GM12878 (cell line): ENCODE measurements around the gene WDR59. TPM values are rescaled to one million over a fixed set of nuclear protein-coding genes. Genes with fewer than 3 reads are reported as not detected.

Experiments
- ATAC-seq: fragments of 200-7000 bp; cut with Tn5 transposase; 3 replicates; pipeline ENCODE4 v1.9.1; 2020; ENCODE audit warnings: mild to moderate bottlenecking, moderate library complexity
- BruUV-seq: library from RNA; stranded (reverse); fragments of 400-500 nt; replicated peaks from 2 replicates; lab custom pipeline; 2021; lab: Mats Ljungman, UMichigan
- CTCF ChIA-PET: fragments of 300-600 bp; sonication (Branson Sonifier 250); formaldehyde crosslinking; extraction: SDS; loops from one replicate; lab custom pipeline; 2021; ENCODE audit warnings: inconsistent platforms; lab: Yijun Ruan, JAX
- POLR2A ChIA-PET: fragments of 350-600 bp; formaldehyde crosslinking; extraction: SDS; loops from one replicate; lab custom pipeline; 2021; ENCODE audit warnings: inconsistent platforms; lab: Charles Lee
- RAD21 ChIA-PET: fragments of 300-600 bp; sonication (Branson Sonifier 250); formaldehyde crosslinking; loops from one replicate; lab custom pipeline; 2023; ENCODE audit warnings: antibody characterized with exemption; ENCODE audit not compliant: unreplicated experiment; lab: Charles Lee
- SMC1A ChIA-PET: fragments of 300-600 bp; sonication (Branson Sonifier 250); formaldehyde crosslinking; loops from one replicate; lab custom pipeline; 2023; ENCODE audit not compliant: unreplicated experiment, uncharacterized antibody; lab: Charles Lee
- DNase-seq: peaks from one replicate; pipeline ENCODE4 v3.0.0-alpha.2; 2011; ENCODE audit warnings: low read depth, low spot score
- FAIRE-seq: peaks from 3 replicates; lab custom pipeline; 2011; peaks lifted over from hg19 to GRCh38; lab: Jason Lieb, UNC
- H2AFZ ChIP-seq: 2 replicates; pipeline ENCODE4 v1.6.0; 2011; ENCODE audit warnings: low read depth, low read length, control low read depth; ENCODE audit not compliant: control insufficient read depth
- H3K27ac ChIP-seq: 2 replicates; pipeline ENCODE4 v1.5.1; 2011; ENCODE audit warnings: control low read depth; ENCODE audit not compliant: control insufficient read depth, insufficient read depth
- H3K27me3 ChIP-seq, 2 experiments: replicated peaks in 1 of 2; 2 replicates each; pipeline versions ENCODE4 v1.6.0 to v1.6.1; 2011; ENCODE audit warnings: low read length in 1 of 2; ENCODE audit not compliant: control insufficient read depth in 2 of 2, insufficient read depth in 2 of 2
- H3K36me3 ChIP-seq, 2 experiments: 2 replicates each; pipeline ENCODE4 v1.5.1; 2011; ENCODE audit warnings: low read length in 1 of 2; ENCODE audit not compliant: control insufficient read depth in 2 of 2, insufficient read depth in 2 of 2
- H3K4me1 ChIP-seq: 2 replicates; pipeline ENCODE4 v1.6.1; 2011; ENCODE audit warnings: mild to moderate bottlenecking, low read length, moderate library complexity, mixed read lengths; ENCODE audit not compliant: control insufficient read depth, insufficient read depth
- H3K4me2 ChIP-seq: 2 replicates; pipeline ENCODE4 v1.6.0; 2011; ENCODE audit warnings: control low read depth; ENCODE audit not compliant: control insufficient read depth, insufficient read depth
- H3K4me3 ChIP-seq: fragments of 200-600 bp; sonication (generic); 2 replicates; pipeline ENCODE4 v1.5.1; 2016
- H3K79me2 ChIP-seq: 2 replicates; pipeline ENCODE4 v1.6.0; 2011; ENCODE audit warnings: low read length; ENCODE audit not compliant: control insufficient read depth, insufficient read depth
- H3K9ac ChIP-seq: 2 replicates; pipeline ENCODE4 v1.8.0; 2011; ENCODE audit warnings: low read length, control low read depth, mixed read lengths; ENCODE audit not compliant: control insufficient read depth, insufficient read depth
- H3K9me3 ChIP-seq: replicated peaks from 3 replicates; pipeline ENCODE4 v1.5.1; 2011; ENCODE audit warnings: mild to moderate bottlenecking, low read length; ENCODE audit not compliant: control insufficient read depth, insufficient read depth
- H4K20me1 ChIP-seq: 2 replicates; pipeline ENCODE4 v1.6.0; 2011; ENCODE audit not compliant: control insufficient read depth, insufficient read depth
- BRCA1 ChIP-seq: IDR thresholded peaks from 2 replicates; pipeline ENCODE4 v1.6.1; 2011; ENCODE audit warnings: low read depth, low read length, improper control_type of control experiment
- CUX1 ChIP-seq: IDR thresholded peaks from 2 replicates; pipeline ENCODE4 v1.6.1; 2012; ENCODE audit warnings: improper control_type of control experiment, low read depth, low read length; ENCODE audit not compliant: insufficient replicate concordance
- MAX ChIP-seq: IDR thresholded peaks from 2 replicates; pipeline ENCODE4 v1.6.1; 2012; ENCODE audit warnings: low read depth, low read length, improper control_type of control experiment
- NBN ChIP-seq: fragments of 450-650 bp; IDR thresholded peaks from 2 replicates; pipeline ENCODE4 v1.6.1; 2016
- RAD21 ChIP-seq: IDR thresholded peaks from 2 replicates; pipeline ENCODE4 v1.6.1; 2011; ENCODE audit warnings: mild to moderate bottlenecking, low read depth, low read length, moderate library complexity; ENCODE audit not compliant: insufficient read depth
- RAD51 ChIP-seq: fragments of 450-650 bp; IDR thresholded peaks from 2 replicates; pipeline ENCODE4 v1.6.1; 2016; ENCODE audit warnings: moderate library complexity, mild to moderate bottlenecking, inconsistent platforms
- TCF7 ChIP-seq: IDR thresholded peaks from 2 replicates; pipeline ENCODE4 v1.6.1; 2014; ENCODE audit warnings: antibody characterized with exemption, borderline replicate concordance
- ZBED1 ChIP-seq: IDR thresholded peaks from 2 replicates; pipeline ENCODE4 v1.6.1; 2016; ENCODE audit warnings: borderline replicate concordance
- ZBTB4 ChIP-seq: fragments of 450-650 bp; formaldehyde crosslinking; IDR thresholded peaks from 2 replicates; pipeline ENCODE4 v1.4.0; 2022; ENCODE audit warnings: mild to moderate bottlenecking, moderate library complexity
- ZBTB40 ChIP-seq: fragments of 450-650 bp; IDR thresholded peaks from 2 replicates; pipeline ENCODE4 v1.6.1; 2016; ENCODE audit warnings: mild to moderate bottlenecking, moderate library complexity, borderline replicate concordance
- ZNF274 ChIP-seq: IDR thresholded peaks from one replicate; pipeline ENCODE4 v1.8.0; 2011; ENCODE audit not compliant: insufficient read length, insufficient read depth
- WGBS: methylation state at CpG from one replicate; pipeline ENCODE4 v1.1.6; 2016; ENCODE audit warnings: low lambda C conversion rate; ENCODE audit not compliant: insufficient replicate concordance, insufficient coverage; ENCODE audit errors: missing lambda C conversion rate; 5-methylcytosine and 5-hydroxymethylcytosine counted together
- in situ Hi-C: fragments of 300-500 bp; cut with MboI; formaldehyde crosslinking; loops from 9 replicates; pipeline ENCODE4 v1.14.3; 2018; ENCODE audit warnings: mixed read lengths
- intact Hi-C: fragments of 100-400 bp; cut with micrococcal nuclease; formaldehyde crosslinking; loops from one replicate; pipeline ENCODE4 v1.14.2; 2022; ENCODE audit not compliant: unreplicated experiment
- polyA plus RNA-seq, 11 experiments: library from polyadenylated mRNA; depleted of rRNA in 4 of 11; unstranded in 6 of 11; stranded (reverse) in 5 of 11; fragments of >200 nt; fragmentation: Nextera tagmentation in 4 of 11; fragmentation: Illumina TruSeq in 1 of 11; extraction: Ambion mirVana in 4 of 11; extraction: Trizol in 1 of 11; gene quantifications; 1 replicate in 1 of 11; 2 replicates in 10 of 11; pipeline versions ENCODE4 v1.2.1 to v1.2.3, GENCODE V29; 2011 to 2016; ENCODE audit warnings: inconsistent platforms in 2 of 11, missing spikeins in 2 of 11, low read depth in 1 of 11
- total RNA-seq, 4 experiments: library from RNA; depleted of rRNA in 3 of 4; stranded (reverse); fragments of >200 nt in 3 of 4; fragmentation: Illumina TruSeq in 1 of 4; extraction: Trizol in 1 of 4; gene quantifications; 2 replicates each; pipeline versions ENCODE4 v1.2.1 to v1.2.3, GENCODE V29; 2013 to 2021

The WDR59 gene
- total and polyA plus RNA-seq, 10 of the 15 experiments (the other 5 are each of a cell fraction or from before 2014, with no cell fraction given) = 9.7 to 78.4 (median 24.5) TPM

- FAIRE-seq (no peak), DNase-seq (no peak), ATAC-seq (no peak)
- CTCF ChIA-PET = interaction anchor here (0.9 to 3.0 kb wide), 2 partner anchors 11 to 20 kb away, joined by 3 to 14 read pairs; no protein-coding TSS in a partner anchor
- Histone ChIP-seq H3K4me3 (no peak overlapping the region), H3K79me2 (no peaks in the 10 kb centered on the region), H3K36me3 (no peaks in the 10 kb centered on the region), H3K9me3 (no peaks in the 10 kb centered on the region), H3K27me3 (no peaks in the 10 kb centered on the region; a peak in 1 of 4 replicates), H3K4me1 (peaks cover 3% of the 10 kb centered on the region), H3K4me2 (no peak overlapping the region), H3K27ac (no peak overlapping the region), H3K9ac (no peak overlapping the region), H2AFZ (no peak overlapping the region), H4K20me1 (no peaks in the 10 kb centered on the region)
- POLR2A ChIA-PET = no interaction called here
- 19% methylated on average over 6 of the region's 6 CpGs for WGBS
- BruUV-seq = no TSS peak
- SMC1A ChIA-PET = no interaction called here
- intact Hi-C loops = no loop called here
- in situ Hi-C loops = no loop called here
- RAD21 ChIA-PET = interaction anchor here (1.1 kb wide), 1 partner anchor 20 kb away, joined by 4 read pairs; no protein-coding TSS in a partner anchor
- TF ChIP-seq BRCA1 = no peak
- TF ChIP-seq ZBTB4 (CRISPR knock-in tag) = no peak
- TF ChIP-seq TCF7 = no peak
- TF ChIP-seq ZBTB40 = no peak
- no peak for TF ChIP-seq NBN
- no peak for TF ChIP-seq ZNF274
- TF ChIP-seq MAX = no peak
- TF ChIP-seq CUX1 = no peak
- no peak for TF ChIP-seq ZBED1
- TF ChIP-seq RAD51 = no peak
- no peak for TF ChIP-seq RAD21
These were observed 142.5 kb downstream of the WDR59 start for GRCh38 chr16:74842413-74842812.
